Kidney capillary endothelial cell (primary cell): Measurements from ENCODE around the gene PTGDS.

Experiments
- DNase-seq: peaks from one replicate; pipeline ENCODE4 v3.0.0-alpha.2; 2018; ENCODE audit warnings: low spot score

The PTGDS gene

DNA sequence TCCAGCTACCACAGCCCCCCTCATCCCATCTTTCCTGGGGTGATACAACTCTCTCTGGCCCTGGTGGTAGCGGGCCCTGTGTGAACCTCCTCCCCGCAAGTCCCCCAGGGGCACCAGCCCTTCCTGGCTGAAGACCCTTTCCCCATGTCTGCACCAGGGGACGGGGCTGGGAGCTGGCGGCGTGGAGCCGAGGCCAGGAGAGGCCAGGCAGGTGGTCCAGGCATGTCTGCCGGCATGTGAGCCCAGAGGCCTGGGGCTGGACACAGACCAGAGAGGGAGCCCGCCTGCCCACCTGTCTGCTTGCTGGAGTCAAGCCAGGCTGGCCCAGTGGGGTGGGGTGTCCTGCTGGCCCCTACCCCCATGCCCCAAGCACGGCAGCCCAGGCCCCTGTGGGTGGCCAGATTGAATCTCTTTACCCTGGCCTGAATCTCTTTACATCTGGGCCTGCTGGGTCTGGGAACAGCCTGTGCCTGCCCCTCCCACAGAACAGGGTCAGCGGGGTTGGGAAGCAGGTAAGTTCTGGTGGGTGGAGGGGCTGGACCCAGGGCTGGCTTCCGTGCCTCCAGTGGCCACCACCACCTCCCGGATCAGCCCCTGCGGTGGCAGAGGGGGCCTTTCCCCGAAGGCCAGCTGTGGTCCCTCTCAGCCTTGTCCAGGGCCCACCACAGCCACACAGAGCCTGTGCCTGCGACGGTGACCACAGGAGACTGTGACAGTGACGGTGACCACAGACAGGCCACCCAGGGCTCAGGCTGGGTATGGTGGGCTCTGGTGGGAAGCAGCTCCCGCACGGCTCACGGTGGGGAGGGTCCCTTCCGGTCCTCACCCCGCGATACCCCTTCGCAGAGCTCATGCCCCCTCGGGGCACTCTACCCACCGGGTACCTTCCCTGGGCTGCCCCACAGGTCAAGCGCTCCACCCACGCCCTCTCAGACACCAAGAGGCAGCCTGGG is 18.1 kb upstream of the PTGDS start:
- no peak for DNase-seq

GRCh38 chr9:136960212-136960937 is 16.9 kb upstream of the PTGDS start:
- DNase-seq: no peak

DNA sequence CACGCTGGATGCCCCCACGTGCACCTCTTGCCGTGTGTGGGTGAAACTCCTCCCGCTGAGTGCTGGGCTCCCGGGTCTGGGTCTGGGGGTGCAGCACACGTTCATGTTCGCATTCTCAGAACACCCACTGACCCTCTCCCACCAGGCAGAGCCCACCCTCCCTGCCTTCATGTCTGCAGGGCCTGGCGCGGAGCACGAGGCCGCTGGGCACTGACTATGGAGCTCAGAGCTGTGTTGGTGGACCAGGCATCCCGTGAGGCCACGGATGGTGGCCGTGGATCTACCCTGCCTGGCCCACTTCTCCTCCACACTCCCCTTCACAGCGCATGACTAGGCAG is 16.4 kb upstream of the PTGDS start:
- DNase-seq: no peak

GRCh38 chr9:136961279-136962065 is 15.8 kb upstream of the PTGDS start:
- no peak for DNase-seq

GRCh38 chr9:136962163-136962562 is 15.1 kb upstream of the PTGDS start:
- no peak for DNase-seq

DNA sequence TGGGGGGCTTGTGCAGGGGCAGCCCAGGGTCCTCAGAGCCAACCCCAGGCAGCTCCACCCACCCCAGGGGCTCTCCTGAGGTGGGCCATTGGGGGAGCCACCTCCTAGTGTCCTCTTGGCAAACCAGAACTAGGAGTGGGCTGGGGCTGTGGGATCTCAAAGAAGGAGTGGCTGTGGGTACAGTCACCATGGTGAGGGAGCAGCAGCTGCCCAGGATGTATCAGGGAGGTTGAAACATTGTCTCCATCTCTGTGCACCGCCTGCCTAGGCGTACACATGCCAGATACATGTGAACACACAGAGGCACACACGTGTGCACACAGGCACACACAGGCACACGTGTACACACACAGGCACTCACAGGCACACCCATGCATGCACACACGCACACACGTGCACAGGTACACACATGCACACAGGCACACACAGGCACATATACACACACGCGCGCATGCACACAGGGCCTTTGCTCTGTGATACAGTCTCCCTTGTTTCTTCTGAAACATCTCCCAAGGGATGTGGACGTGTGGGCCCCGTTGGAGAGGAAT is 14.5 kb upstream of the PTGDS start:
- no peak for DNase-seq

DNA sequence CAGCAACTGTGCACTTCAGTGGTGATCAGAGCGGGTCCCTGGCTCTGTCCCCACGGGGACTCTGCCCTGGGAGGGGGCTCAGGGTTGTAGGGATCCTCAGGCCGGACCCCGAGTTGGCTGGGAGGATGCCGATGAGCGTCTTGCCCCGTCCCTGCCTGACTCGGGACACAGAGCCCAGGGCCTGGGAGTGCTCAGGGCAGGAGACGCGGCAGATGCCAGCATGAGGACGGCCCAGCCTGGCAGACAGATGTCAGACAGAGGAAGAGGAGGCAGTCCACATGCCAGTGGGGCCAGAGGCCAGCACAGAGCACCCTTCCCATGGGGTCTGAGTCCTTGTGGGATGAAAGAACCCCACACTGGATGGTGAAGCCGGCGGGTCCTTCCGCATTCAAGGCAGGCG is 14.0 kb upstream of the PTGDS start:
- no peak for DNase-seq

DNA sequence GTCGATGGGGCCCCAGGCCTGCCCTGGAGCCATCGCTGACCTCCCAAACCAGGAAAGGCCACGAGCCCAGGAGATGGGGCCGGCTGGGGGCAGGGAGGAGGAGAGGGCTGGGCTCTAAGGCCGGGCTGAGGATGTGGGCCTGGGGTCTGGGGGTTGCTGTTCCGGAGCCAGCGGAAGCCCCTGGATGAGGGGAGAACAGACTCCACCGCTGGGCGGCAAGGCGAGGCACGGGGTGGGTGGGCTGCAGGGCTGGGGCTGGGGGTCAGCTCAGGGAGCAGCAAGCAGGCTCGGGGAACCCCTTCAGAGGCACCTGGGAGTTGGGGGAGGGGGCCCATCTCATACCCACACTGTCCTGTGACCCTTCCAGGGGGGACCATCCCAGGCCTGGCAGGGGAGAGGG is 13.6 kb upstream of the PTGDS start:
- DNase-seq: no peak

DNA sequence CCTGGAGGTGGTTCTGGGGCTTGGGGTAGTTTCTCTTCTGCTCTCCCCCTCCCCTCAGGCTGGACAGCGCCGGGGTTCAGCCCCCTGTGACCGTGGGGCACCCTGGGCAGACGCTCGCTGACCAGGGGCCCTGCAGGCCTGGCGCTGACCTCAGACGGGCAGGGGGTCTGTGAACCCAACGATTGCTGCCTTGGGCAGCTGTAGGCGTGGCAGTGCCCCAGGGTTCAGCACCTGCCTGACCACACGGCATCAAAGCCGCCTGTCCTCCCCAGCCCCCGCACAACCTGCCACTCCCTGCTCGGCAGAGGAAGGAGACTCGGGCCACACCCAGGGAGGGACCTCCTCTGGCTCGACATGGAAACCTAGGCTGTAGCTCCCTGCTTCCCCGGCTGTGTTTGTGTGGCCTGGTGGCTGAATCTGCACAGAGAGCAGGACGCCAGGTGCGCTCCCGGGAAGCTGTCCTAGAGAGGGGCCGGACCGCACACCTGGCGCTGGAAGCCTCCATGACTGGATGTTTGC is 13.1 kb upstream of the PTGDS start:
- DNase-seq: no peak

DNA sequence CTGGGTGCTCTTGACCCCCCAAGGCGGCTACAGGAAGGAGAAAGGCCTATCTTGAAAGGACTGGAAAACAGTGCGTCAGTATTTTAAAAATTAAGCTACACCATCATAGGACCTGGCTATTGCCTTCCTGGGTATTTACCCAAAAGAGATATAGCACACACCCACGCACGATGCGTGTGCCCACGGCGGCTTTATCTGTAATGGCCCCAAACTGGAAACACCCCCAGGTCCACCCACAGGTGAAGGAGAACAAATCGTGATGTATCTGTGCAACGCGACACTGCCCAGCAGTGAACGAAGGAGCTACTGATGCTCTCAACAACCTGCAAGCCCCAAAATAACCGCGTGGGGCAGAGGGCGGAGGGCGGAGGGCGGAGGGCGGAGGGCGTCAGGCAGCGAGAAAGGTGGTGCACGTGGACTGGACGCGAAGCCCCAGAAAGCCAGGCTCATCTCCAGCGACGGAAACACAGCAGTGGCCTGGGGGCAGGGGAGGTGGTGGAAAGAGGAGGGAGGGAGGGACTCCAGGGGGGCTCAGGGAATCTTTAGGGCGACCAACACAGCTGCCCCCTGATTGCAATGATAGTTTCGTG is 12.4 kb upstream of the PTGDS start:
- no peak for DNase-seq

DNA sequence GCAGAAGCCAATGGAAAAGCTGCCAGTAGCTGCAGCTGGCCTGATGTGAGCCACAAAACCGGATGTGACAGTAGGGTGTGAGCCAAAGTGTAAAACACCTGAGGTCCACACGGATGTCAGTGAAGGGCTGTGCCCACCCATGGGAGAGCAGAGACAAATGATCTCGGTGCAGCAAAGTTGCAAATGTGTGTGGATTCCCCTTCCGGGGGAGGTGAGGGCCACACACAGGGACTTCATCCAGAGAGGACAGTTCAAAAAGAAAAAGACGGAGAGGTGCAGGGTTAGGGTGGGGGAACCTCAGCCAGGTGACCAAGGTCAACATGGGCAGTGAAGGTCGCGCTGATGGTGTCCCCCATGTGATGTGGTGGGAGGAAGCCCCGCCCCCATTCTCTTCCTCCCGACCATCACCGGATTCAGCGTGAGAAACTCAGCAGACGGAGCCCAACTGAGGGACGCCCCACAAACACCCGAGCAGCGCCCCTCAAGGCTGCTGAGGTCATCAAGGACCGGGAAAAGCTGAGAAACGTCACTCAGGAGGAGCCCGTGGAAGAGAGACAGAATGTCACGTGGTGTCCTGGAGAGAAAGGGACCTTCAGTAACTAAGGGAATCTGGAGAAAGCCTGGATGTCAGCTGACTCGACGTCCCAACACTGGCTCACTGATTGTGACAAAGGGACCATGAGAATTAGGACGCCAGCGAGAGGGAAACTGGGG is 11.4 kb upstream of the PTGDS start:
- no peak for DNase-seq

GRCh38 chr9:136968333-136969127 is 8.8 kb upstream of the PTGDS start:
- DNase-seq: no peak

DNA sequence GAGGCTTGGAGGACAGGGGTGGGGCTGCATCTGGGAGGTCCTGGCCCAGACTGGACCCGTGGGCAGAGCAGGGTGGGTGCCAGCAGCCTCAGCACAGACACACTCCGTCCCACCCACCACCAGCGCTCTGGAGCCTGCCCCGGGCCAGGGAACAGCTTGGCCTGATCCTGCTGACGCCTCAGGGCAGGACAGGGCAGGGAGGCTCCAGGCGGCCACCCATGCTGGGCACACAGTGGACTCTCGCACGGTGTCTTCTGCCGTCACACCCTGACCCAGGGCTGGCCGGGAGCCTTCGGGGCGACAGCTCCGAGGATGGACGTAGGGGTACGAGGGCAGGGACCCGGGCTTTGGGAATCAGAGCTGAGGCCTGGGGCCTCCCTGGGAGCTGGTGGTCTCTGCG is 8.2 kb upstream of the PTGDS start:
- DNase-seq: no peak

DNA sequence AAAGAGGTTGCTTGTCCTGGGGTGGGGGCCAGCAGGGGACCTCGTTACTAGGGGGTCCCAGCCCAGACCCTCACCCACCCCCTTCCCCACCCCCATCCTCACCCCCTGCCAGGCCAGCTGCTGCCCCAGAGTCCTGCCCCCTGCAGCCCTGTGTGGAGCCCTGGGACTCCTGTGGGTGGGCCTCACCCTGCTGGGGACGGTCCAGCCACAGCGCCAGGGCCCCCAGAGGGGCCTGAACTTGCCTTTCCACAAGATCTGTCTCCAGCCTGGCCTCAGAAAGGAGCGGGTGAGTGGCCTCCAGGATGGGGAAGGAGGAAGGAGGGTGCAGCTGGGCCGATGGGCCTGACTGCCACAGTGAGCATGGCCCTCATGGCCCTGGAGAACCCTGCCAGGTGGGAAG is 7.5 kb upstream of the PTGDS start:
- DNase-seq: no peak

DNA sequence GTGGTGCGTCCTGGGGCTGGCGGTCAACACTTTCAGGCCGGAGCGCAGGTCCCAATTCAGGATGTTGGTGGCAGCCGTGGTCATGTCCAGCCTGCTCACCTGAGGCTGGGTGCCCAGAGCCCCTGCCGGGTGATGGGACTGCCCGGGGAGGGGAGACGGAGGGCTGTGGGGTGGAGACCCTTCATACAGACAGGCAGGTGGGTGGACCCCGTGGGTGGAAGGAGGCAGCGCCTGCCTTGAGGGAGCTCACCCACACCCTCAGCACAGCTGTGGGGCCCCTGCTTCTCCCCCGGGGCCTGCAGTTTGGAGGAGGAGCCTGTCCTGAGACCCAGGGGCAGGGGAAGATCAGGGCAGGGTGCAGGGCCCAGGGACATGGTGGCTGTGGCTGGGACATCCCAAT is 6.9 kb upstream of the PTGDS start:
- DNase-seq: no peak

DNA sequence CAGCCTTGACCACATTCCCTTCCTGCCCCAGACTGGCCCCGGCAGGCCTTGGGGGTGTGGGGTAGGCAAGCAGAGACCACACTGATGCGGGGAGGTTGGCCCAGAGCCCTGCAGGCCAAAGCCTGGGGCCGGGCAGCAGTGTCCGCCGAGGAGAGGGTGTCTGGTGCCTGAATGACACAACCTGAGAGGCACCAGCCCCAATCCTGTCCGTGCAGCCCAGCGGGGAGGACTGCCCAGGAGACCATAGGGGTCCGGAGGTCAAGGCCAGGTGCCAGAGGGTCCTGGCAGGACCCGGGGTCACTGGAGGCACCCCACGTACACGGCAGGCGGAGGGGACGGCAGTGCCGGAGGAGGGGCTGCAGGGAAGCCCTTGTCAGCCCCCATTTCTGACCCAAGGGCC is 5.6 kb upstream of the PTGDS start:
- no peak for DNase-seq

GRCh38 chr9:136972335-136972734 is 5.0 kb upstream of the PTGDS start:
- DNase-seq: no peak

DNA sequence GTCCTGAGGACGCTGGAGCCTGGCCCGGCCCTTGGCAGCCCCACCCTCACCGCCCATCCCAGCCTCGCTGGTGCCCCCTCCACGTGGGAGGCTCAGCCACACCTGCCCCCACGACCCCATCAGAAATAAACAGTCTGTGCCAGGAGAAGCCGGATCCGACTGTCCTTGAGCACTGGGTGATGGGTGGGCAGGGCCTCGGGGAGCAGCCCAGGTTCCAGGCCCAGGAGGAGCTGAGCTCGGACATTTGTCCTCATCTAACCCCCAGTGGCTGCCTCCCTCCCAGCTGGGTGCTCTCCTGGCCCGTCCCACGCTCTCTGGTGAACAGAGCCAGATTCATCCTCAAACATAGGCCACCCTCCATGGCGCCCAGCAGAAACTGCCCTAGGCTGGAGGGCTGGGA is 4.6 kb upstream of the PTGDS start:
- DNase-seq: no peak

GRCh38 chr9:136973618-136974617 is 3.4 kb upstream of the PTGDS start:
- DNase-seq: no peak
